ENCODE results near the gene TCP1. TPM values are rescaled to one million over a fixed set of nuclear protein-coding genes. Genes with fewer than 3 reads are reported as not detected.
A peak's percentile ranks its signal among the peaks of the same experiment; 100 is the strongest.

The TCP1 gene
- total and polyA plus RNA-seq, 2 of the 8 experiments (the other 6 are each of a cell fraction or from before 2014, with no cell fraction given), result 117 to 348 TPM

DNA sequence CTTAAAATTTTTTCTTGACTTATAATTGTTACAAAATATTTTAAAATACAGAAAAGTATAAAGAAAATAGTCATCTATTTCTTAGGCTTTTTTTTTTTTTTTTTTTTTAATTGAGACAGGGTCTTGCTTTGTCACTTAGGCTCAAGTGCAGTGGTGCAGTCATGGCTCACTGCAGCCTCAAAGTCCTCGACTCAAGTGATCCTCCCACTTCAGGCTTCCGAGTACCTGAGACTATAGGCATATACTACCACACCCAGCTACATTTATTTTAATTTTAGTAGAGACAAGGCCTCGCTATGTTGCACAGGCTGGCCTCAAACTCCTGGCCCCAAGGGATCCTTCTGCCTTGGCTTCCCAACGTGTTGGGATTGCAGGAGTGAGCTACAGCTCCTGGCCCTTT lies 32.9 kb downstream of the TCP1 start:
- no peak overlapping the region for H3K4me2 ChIP-seq (ENCODE audit: insufficient read depth in 1 of 2, low read depth in 2 of 2, low read length in 2 of 2)
- no peak overlapping the region for H2BK12ac ChIP-seq (ENCODE audit: low read depth, low read length)
- H3K4ac ChIP-seq (replicated peaks; ENCODE audit: insufficient read length, low read depth, low read length), result no peak overlapping the region
- peak; percentile 30; the same call in 1 of the 2 replicates for TF ChIP-seq POLR2AphosphoS5 (IDR thresholded peaks at IDR 0.05; ENCODE audit: low read depth, low read length)
- TF ChIP-seq SRF (IDR thresholded peaks at IDR 0.05; ENCODE audit: low read depth, low read length), result no peak
- H3K4me1 ChIP-seq (replicated peaks in 1 of 4; ENCODE audit: control insufficient read depth in 3 of 4, insufficient read depth in 4 of 4, low read length in 3 of 4), result peaks cover 3 to 10% (median 7%) of the 10 kb centered on the region in 4 experiments; a peak in 6 of 7 replicates
- peaks cover 5% of the 10 kb centered on the region; the same call in 1 of the 2 replicates for H3K23me2 ChIP-seq (ENCODE audit: low read depth, low read length)
- 88% methylated on average over 4 of the region's 4 CpGs; no CpG with 5 or more reads in 1 of the 2 experiments for WGBS, 2 experiments (ENCODE audit: extremely low coverage in 1 of 2, insufficient coverage in 1 of 2, insufficient read length in 1 of 2, insufficient replicate concordance in 2 of 2, low coverage in 1 of 2, low lambda C conversion rate in 2 of 2, missing lambda C conversion rate in 1 of 2)
- H3K36me3 ChIP-seq (ENCODE audit: control insufficient read depth in 2 of 4, insufficient read depth in 4 of 4, low read length in 3 of 4), result peaks cover 19 to 73% (median 46%) of the 10 kb centered on the region in 4 experiments
- no peak overlapping the region for H3K56ac ChIP-seq (replicated peaks; ENCODE audit: insufficient read length, low read depth, low read length)
- no peak overlapping the region for H2BK15ac ChIP-seq (ENCODE audit: low read length)
- H4K8ac ChIP-seq (ENCODE audit: extremely low read depth, insufficient read depth, low read length), result no peak overlapping the region
- CTCF ChIA-PET (ENCODE audit: partially characterized antibody), result interaction anchor here (1.0 kb wide), 1 partner anchor 16 kb away, joined by 3 read pairs; no protein-coding TSS in a partner anchor
- FAIRE-seq (no peak), DNase-seq (ENCODE audit: low read depth in 1 of 2, low spot score in 2 of 2) (no peak)
- POLR2A ChIA-PET (ENCODE audit: partially characterized antibody), result interaction anchor here (1.1 to 5.9 kb wide), 9 partner anchors 10 to 64 kb away, joined by 3 to 60 read pairs (median 4); partner anchors contain the start of genes MRPL18, TCP1 and WTAP
- no peak overlapping the region for H2AFZ ChIP-seq (ENCODE audit: low read length)
- H3K27ac ChIP-seq (ENCODE audit: low read depth, low read length), result no peak overlapping the region
- peaks cover 0 to 5% of the 10 kb centered on the region in 2 experiments; a peak in 2 of 4 replicates for H3K79me2 ChIP-seq (ENCODE audit: control insufficient read depth in 1 of 2, insufficient read depth in 2 of 2, low read length in 2 of 2)
- H2BK5ac ChIP-seq (ENCODE audit: low read depth, low read length), result no peak overlapping the region
- no peak overlapping the region for H4K91ac ChIP-seq (replicated peaks; ENCODE audit: insufficient read length, low read length)
- no peak overlapping the region for H3K23ac ChIP-seq (ENCODE audit: insufficient read length)
- H3K9me3 ChIP-seq (ENCODE audit: insufficient read depth in 2 of 2, low read depth in 1 of 2, low read length in 1 of 2), result no peaks in the 10 kb centered on the region
- H3K18ac ChIP-seq (ENCODE audit: extremely low read depth, low read length), result no peak overlapping the region
- no peaks in the 10 kb centered on the region; the same call in 1 of the 2 replicates for H3K79me1 ChIP-seq (ENCODE audit: low read depth, low read length)
- H2BK20ac ChIP-seq (ENCODE audit: low read length), result no peak overlapping the region
- no peaks in the 10 kb centered on the region for H3K27me3 ChIP-seq (replicated peaks in 1 of 4; ENCODE audit: control insufficient read depth in 3 of 4, extremely low read depth in 1 of 4, insufficient read depth in 3 of 4, low read length in 3 of 4)
- H4K5ac ChIP-seq (ENCODE audit: insufficient read length, low read depth, low read length), result no peak overlapping the region
- no peak overlapping the region for H2BK120ac ChIP-seq (replicated peaks; ENCODE audit: low read depth, low read length)
- no peak overlapping the region for H3K14ac ChIP-seq (ENCODE audit: insufficient read length)
- no peak overlapping the region for H3K9ac ChIP-seq (replicated peaks in 1 of 4; ENCODE audit: extremely low read depth in 1 of 4, low read depth in 3 of 4, low read length in 3 of 4)
- no peak overlapping the region for H2AK5ac ChIP-seq (ENCODE audit: low read depth, low read length)
- no peak overlapping the region for H3K4me3 ChIP-seq (ENCODE audit: extremely low read depth in 1 of 4, insufficient read depth in 2 of 4, low read depth in 3 of 4, low read length in 4 of 4)
- peaks cover 4 to 10% of the 10 kb centered on the region in 2 experiments for H4K20me1 ChIP-seq (replicated peaks in 1 of 2; ENCODE audit: control insufficient read depth in 1 of 2, insufficient read depth in 2 of 2, low read length in 2 of 2)
